ENCODE data around the gene CEMIP2.
"Not testable (repeated sequence)": the region's sequence is repeated elsewhere in the genome, so short reads cannot be mapped to it uniquely, and the experiment has no call there.

CEMIP2 gene

DNA sequence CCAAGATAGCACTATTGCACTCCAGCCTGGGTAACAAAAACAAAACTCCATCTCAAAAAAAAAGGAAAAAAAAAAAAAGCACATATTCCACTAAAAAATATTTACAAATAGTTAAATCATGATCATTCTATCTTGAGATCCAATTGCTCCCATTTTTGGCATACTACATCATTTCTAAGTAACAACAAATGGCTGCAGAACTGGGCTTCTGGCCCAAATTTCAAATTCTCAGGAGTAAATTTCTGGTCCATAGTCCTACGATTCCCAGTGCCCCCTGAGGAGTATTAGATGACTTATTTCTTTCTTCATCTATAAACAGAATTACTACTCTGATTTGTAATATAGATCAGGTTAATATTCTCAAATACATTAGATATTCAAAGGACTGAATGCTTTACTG is 62.1 kb downstream of the CEMIP2 start:
- no peaks in the 10 kb centered on the region for H3K9me3 ChIP-seq (ENCODE audit: insufficient read depth, low read depth, low read length)
- H3K9ac ChIP-seq (ENCODE audit: low read depth, low read length): no peak overlapping the region
- H3K36me3 ChIP-seq (ENCODE audit: insufficient read depth, low read length): peaks cover 90% of the 10 kb centered on the region
- no peak overlapping the region for H3K4me3 ChIP-seq (ENCODE audit: low read length)
- no peak overlapping the region for H3K27ac ChIP-seq (ENCODE audit: low read depth, low read length)
- no peaks in the 10 kb centered on the region for H3K4me1 ChIP-seq (ENCODE audit: insufficient read depth, low read length)
- no peaks in the 10 kb centered on the region for H3K27me3 ChIP-seq (ENCODE audit: insufficient read depth, low read length)
- no CpG with 5 or more reads among the region's 1 CpG for WGBS

DNA sequence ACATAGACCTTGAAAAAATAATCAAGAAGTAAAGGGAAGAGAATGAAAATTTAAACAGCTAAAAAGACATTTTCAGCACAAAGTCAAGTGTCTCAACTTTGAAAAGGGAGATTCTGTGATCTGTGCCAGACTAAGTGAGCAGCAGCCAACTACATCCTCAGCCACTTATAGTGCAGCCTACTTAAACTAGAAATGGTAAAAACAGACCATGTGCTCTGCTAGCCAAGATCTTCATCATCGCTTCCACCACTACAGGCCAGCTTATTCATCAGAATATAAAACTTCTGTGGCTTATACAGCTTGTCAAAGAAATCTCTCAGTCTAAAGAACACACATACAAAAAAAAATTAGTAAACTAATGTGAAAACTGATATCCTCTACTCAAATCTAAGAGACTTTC is 63.5 kb downstream of the CEMIP2 start:
- Histone ChIP-seq H3K36me3 (ENCODE audit: insufficient read depth, low read length) (peaks cover 90% of the 10 kb centered on the region), H3K9ac (ENCODE audit: low read depth, low read length) (no peak overlapping the region), H3K4me1 (ENCODE audit: insufficient read depth, low read length) (no peaks in the 10 kb centered on the region), H3K9me3 (ENCODE audit: insufficient read depth, low read depth, low read length) (no peaks in the 10 kb centered on the region), H3K27ac (ENCODE audit: low read depth, low read length) (no peak overlapping the region), H3K27me3 (ENCODE audit: insufficient read depth, low read length) (no peaks in the 10 kb centered on the region), H3K4me3 (ENCODE audit: low read length) (no peak overlapping the region)
- 96% methylated on average over 1 of the region's 1 CpG for WGBS

DNA sequence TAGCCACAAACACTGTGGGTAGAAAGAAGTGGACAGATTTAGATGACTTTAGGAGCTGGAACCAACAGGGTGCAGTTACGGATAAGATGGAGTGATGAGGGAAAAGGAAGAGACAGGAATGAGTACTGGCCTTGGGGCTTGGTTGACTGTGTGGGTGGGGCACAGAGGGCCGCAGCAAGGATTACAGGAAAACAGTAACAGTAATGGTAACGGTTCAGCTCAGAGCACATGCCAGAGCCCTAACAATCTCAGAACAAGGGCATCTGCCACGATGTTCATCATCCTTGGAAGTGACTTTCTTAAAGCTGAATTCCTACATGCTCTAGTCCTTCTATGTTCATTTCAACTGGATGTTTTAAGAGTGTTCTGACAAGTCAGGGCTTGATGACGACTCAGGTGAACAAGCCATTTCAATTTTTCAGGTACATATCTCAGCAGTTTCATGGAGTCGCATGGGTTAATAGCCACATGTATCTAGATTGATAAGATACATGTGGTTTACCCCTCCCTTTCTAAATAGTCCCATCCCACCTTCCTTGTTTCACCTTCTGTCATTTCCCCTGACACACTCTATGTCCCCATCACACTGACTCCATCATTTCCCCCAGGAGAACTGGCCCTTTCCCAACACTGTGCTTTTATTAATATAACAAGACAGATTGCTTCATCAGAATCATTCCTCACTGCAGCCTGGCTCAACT is 65.0 kb downstream of the CEMIP2 start:
- Histone ChIP-seq H3K36me3 (ENCODE audit: insufficient read depth, low read length) (peaks cover 90% of the 10 kb centered on the region), H3K9ac (ENCODE audit: low read depth, low read length) (no peak overlapping the region), H3K4me3 (ENCODE audit: low read length) (no peak overlapping the region), H3K27me3 (ENCODE audit: insufficient read depth, low read length) (no peaks in the 10 kb centered on the region), H3K27ac (ENCODE audit: low read depth, low read length) (no peak overlapping the region), H3K9me3 (ENCODE audit: insufficient read depth, low read depth, low read length) (no peaks in the 10 kb centered on the region), H3K4me1 (ENCODE audit: insufficient read depth, low read length) (no peaks in the 10 kb centered on the region)
- 94% methylated on average over 6 of the region's 6 CpGs for WGBS

DNA sequence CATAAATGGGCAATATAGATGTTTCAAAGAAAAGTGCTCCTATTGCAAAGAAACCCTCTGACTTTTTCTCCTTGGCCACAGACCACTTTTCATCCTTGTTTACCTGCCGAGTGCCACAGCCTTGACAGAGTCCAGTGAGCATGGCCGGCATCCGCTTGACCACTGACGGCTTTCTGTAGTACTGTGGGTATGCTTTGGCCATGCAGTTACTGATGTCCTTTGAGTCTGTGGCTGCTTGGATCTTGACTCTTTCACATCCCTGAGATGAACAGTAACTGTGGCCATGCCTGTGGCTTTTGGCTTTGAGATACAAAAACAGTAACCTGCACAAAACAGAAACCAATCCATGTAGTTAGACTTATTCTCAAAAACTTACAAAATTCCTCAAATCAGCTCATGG is 70.4 kb downstream of the CEMIP2 start:
- Histone ChIP-seq H3K4me1 (ENCODE audit: insufficient read depth, low read length) (no peaks in the 10 kb centered on the region), H3K36me3 (ENCODE audit: insufficient read depth, low read length) (peaks cover 98% of the 10 kb centered on the region), H3K9ac (ENCODE audit: low read depth, low read length) (no peak overlapping the region), H3K9me3 (ENCODE audit: insufficient read depth, low read depth, low read length) (no peaks in the 10 kb centered on the region), H3K27me3 (ENCODE audit: insufficient read depth, low read length) (no peaks in the 10 kb centered on the region), H3K4me3 (ENCODE audit: low read length) (no peak overlapping the region), H3K27ac (ENCODE audit: low read depth, low read length) (no peak overlapping the region)
- 95% methylated on average over 4 of the region's 4 CpGs for WGBS

DNA sequence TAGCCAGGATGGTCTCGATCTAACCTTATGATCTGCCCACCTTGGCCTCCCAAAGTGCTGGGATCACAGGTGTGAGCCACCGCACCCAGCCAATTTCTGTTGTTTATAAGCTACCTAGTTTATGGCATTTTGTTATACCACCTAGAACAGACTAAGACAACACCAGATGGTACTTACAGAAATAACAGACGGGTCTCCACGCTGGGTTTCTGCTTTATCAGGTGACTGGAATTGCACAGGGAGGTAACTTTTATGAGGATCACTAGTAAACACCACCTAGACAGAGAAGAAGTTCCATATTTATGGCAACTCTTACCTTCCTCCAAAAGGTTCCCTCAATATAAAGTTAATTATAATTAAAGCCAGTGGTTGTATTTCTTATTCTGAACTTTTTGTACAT is 74.0 kb downstream of the CEMIP2 start:
- H3K4me1 ChIP-seq (ENCODE audit: insufficient read depth, low read length): no peaks in the 10 kb centered on the region
- H3K9ac ChIP-seq (ENCODE audit: low read depth, low read length): no peak overlapping the region
- no peak overlapping the region for H3K4me3 ChIP-seq (ENCODE audit: low read length)
- WGBS: 98% methylated on average over 4 of the region's 4 CpGs
- H3K36me3 ChIP-seq (ENCODE audit: insufficient read depth, low read length): peaks cover 93% of the 10 kb centered on the region
- H3K27ac ChIP-seq (ENCODE audit: low read depth, low read length): no peak overlapping the region
- H3K9me3 ChIP-seq (ENCODE audit: insufficient read depth, low read depth, low read length): no peaks in the 10 kb centered on the region
- no peaks in the 10 kb centered on the region for H3K27me3 ChIP-seq (ENCODE audit: insufficient read depth, low read length)

DNA sequence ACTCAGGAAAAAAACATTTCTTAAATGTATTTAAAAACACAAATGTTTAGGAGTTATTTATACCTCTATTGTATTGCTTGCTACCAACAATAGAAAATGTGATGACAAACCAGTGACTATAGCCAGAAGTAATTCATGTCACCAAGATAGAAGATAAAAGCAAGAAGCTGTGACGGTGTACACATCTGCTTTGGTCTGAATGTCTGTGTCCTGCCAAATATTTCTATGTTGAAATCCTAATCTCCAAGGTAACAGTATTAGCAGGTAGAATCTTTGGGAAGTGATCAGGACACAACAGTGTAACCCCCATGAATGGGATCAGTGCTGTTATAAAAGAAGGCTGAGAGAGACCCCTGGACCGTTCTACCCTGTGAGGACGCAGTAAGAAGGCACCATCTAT is 74.7 kb downstream of the CEMIP2 start:
- 95% methylated on average over 3 of the region's 3 CpGs for WGBS
- H3K27ac ChIP-seq (ENCODE audit: low read depth, low read length): no peak overlapping the region
- H3K27me3 ChIP-seq (ENCODE audit: insufficient read depth, low read length): no peaks in the 10 kb centered on the region
- no peak overlapping the region for H3K9ac ChIP-seq (ENCODE audit: low read depth, low read length)
- H3K4me3 ChIP-seq (ENCODE audit: low read length): no peak overlapping the region
- H3K9me3 ChIP-seq (ENCODE audit: insufficient read depth, low read depth, low read length): no peaks in the 10 kb centered on the region
- no peaks in the 10 kb centered on the region for H3K4me1 ChIP-seq (ENCODE audit: insufficient read depth, low read length)
- H3K36me3 ChIP-seq (ENCODE audit: insufficient read depth, low read length): peaks cover 93% of the 10 kb centered on the region

DNA sequence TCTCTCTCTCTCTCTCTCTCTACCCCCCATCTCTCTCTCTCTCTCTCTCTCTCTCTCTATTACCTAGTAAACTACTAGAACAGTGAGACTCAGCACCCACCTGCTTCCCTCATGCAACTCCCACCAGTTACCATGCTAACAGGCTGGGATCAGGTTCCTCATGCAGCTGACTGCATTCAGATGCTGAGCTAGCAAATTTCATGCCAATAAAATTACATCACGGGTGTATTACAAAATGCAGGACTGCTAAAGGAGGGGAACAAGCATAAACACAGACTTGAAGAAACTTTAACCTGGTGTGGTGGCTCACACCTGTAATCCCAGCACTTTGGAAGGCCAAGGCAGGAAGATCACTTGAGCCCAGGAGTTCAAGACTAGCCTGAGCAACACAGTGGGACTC is 76.0 kb downstream of the CEMIP2 start:
- H3K27me3 ChIP-seq (ENCODE audit: insufficient read depth, low read length): no peaks in the 10 kb centered on the region
- no peaks in the 10 kb centered on the region for H3K9me3 ChIP-seq (ENCODE audit: insufficient read depth, low read depth, low read length)
- H3K4me1 ChIP-seq (ENCODE audit: insufficient read depth, low read length): no peaks in the 10 kb centered on the region
- WGBS: 97% methylated on average over 1 of the region's 1 CpG
- H3K4me3 ChIP-seq (ENCODE audit: low read length): no peak overlapping the region
- no peak overlapping the region for H3K9ac ChIP-seq (ENCODE audit: low read depth, low read length)
- H3K36me3 ChIP-seq (ENCODE audit: insufficient read depth, low read length): peaks cover 93% of the 10 kb centered on the region
- H3K27ac ChIP-seq (ENCODE audit: low read depth, low read length): no peak overlapping the region

DNA sequence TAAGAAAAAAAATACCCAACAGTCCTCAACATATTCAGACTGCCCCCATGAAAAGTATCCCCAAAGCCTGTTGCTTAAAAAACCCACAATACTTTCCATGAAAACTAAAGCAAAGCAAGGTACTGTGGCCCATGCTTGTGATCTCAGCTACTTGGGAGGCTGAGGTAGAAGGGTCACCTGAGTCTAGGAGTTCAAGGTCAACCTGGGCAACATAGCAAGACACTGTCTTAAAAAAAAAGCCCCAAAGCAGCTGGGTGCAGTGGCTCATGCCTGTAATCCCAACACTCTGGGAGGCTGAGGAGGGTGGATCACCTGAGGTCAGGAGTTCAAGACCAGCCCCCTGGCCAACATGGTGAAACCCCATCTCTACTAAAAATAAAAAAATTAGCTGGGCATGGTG is 76.7 kb downstream of the CEMIP2 start:
- H3K27ac ChIP-seq (ENCODE audit: low read depth, low read length); H3K4me1 ChIP-seq (ENCODE audit: insufficient read depth, low read length); H3K4me3 ChIP-seq (ENCODE audit: low read length); H3K9me3 ChIP-seq (ENCODE audit: insufficient read depth, low read depth, low read length); H3K27me3 ChIP-seq (ENCODE audit: insufficient read depth, low read length); H3K9ac ChIP-seq (ENCODE audit: low read depth, low read length): not testable (repeated sequence)
- peaks cover 93% of the 10 kb centered on the region for H3K36me3 ChIP-seq (ENCODE audit: insufficient read depth, low read length)

DNA sequence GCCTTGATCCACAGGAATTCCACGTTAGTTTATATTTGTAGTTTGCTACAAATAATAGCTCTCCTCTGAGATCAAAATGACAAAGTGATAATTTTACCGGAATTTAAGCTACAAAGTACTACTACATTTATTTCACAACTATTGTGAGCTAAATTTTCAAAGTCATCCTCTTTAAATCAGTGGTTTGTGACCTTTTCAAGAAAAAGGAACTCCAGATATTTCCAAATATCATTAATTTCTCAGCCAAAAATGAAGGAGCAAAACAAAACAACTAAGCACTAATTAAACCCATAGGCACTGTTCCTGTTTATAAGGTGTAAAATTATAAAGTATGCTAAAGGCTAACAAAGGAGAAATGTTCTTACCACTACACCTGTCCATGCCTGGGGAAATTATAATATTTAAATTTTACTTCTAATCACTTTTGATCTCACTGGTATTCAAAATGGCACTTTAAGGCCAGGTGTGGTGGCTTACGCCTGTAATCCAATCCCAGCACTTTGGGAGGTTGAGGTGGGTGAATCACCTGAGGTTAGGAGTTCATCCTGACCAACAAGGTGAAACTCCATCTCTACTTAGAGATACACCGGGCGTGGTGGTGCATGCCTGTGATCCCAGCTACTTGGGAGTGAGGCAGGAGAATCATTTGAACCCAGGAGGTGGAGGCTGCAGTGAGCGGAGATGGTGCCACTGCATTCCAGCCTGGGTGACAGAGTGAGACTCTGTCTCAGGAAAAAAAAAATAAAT is 77.5 kb downstream of the CEMIP2 start:
- H3K4me1 ChIP-seq (ENCODE audit: insufficient read depth, low read length): peaks cover 7% of the 10 kb centered on the region; the same call in 1 of the 2 replicates
- WGBS: 94% methylated on average over 6 of the region's 6 CpGs

DNA sequence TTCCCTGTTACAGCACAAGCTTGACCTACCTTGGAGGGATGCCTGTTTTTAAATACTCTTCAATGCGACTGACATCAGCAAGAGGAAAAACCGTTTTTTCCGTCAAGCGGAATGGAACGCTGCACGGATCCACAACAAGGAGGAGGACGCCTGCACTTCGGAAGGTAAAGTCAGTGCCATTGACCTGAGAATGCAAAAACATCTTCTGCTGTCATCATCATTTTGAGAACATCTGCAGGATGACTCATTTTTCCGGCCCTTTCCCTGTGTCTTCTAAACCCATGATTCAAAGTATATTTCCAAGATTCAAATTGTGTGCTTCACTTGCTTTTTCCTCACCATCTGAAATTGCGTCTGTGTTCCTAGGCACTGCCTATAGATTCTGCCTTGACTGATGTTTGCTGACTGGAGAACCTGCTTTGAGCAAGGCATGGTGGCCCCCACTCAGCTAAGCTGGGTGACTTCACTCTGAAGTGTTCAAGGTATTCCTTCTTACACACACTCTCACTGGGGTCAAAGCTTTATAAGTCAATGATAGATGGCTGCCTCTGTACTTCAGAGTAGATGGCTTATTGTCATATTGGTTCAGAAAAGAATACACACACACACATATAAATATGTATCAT is 78.1 kb downstream of the CEMIP2 start:
- Histone ChIP-seq H3K36me3 (ENCODE audit: insufficient read depth, low read length) (peaks cover 91% of the 10 kb centered on the region), H3K27me3 (ENCODE audit: insufficient read depth, low read length) (no peaks in the 10 kb centered on the region), H3K4me1 (ENCODE audit: insufficient read depth, low read length) (peaks cover 13% of the 10 kb centered on the region; the same call in 1 of the 2 replicates), H3K9ac (ENCODE audit: low read depth, low read length) (no peak overlapping the region), H3K27ac (ENCODE audit: low read depth, low read length) (no peak overlapping the region), H3K9me3 (ENCODE audit: insufficient read depth, low read depth, low read length) (no peaks in the 10 kb centered on the region), H3K4me3 (ENCODE audit: low read length) (no peak overlapping the region)
- WGBS: 94% methylated on average over 10 of the region's 10 CpGs

More for the DNA sequence above, 77.5 kb downstream of the CEMIP2 start:
- Histone ChIP-seq H3K4me3 (ENCODE audit: low read length) (no peak overlapping the region), H3K27ac (ENCODE audit: low read depth, low read length) (no peak overlapping the region), H3K9ac (ENCODE audit: low read depth, low read length) (no peak overlapping the region), H3K27me3 (ENCODE audit: insufficient read depth, low read length) (no peaks in the 10 kb centered on the region), H3K36me3 (ENCODE audit: insufficient read depth, low read length) (peaks cover 93% of the 10 kb centered on the region), H3K9me3 (ENCODE audit: insufficient read depth, low read depth, low read length) (no peaks in the 10 kb centered on the region)

DNA sequence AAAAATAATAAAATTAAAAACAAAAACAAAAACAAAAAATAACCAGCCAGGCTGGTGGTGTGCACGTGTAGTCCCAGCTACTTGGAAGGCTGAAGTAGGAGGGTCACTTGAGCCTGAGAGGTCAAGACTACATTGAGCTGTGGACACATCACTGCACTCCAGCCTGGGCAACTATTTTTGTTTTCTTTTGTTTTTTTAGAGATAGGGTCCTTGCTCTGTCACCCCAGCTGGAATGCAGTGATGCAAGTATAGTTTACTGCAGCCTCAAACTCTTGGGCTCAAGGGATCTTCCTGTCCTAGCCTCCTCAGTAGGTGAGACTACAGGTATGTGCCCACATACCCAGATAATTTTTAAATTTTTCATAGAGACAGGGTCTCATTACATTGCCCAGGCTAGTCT is 80.6 kb downstream of the CEMIP2 start:
- H3K36me3 ChIP-seq (ENCODE audit: insufficient read depth, low read length): peaks cover 71% of the 10 kb centered on the region
- H3K27ac ChIP-seq (ENCODE audit: low read depth, low read length): no peak overlapping the region
- H3K9ac ChIP-seq (ENCODE audit: low read depth, low read length): no peak overlapping the region
- WGBS: 97% methylated on average over 1 of the region's 1 CpG
- H3K9me3 ChIP-seq (ENCODE audit: insufficient read depth, low read depth, low read length): no peaks in the 10 kb centered on the region
- no peaks in the 10 kb centered on the region for H3K27me3 ChIP-seq (ENCODE audit: insufficient read depth, low read length)
- peaks cover 30% of the 10 kb centered on the region for H3K4me1 ChIP-seq (ENCODE audit: insufficient read depth, low read length)
- H3K4me3 ChIP-seq (ENCODE audit: low read length): no peak overlapping the region
